ENCODE measurements around the gene PUS3. TPM values are rescaled to one million over a fixed set of nuclear protein-coding genes. Genes with fewer than 3 reads are reported as not detected.

Gene PUS3
- polyA plus RNA-seq, 3 donors: 2.0 to 5.3 (median 3.1) TPM

DNA sequence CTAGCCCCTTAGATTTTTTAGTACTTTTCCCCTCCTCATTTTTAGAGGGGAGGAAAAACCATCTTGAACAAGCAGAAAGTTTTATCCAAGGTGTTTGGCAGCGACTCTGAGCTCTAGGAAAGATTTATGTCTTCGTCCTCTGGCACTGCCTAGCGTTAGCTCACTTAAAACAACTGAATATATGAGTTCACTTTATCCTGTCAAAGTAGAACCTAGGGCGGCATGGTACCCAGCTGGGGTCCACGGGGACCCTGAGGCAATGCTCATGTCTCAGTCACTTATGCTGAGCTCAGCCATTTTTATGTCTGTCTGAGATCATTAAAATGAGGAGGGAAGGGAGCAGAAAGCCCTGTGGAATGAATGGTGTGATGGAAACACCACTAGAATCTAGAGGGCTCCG lies 28.7 kb upstream of the PUS3 start:
- no peak overlapping the region for H3K9ac ChIP-seq (ENCODE audit: insufficient read depth, low read length, poor library complexity, severe bottlenecking)
- H3K27ac ChIP-seq (ENCODE audit: low read depth in 1 of 2, low read length in 2 of 2): no peak overlapping the region
- Mint-ChIP-seq H3K27ac (no peak overlapping the region), H3K4me3 (no peak overlapping the region), H3K4me1 (peaks cover 12% of the 10 kb centered on the region), H3K36me3 (no peaks in the 10 kb centered on the region), H3K9me3 (peaks cover 0 to 2% (median 0%) of the 10 kb centered on the region in 7 donors), H3K27me3 (ENCODE audit: low read depth in 3 of 3) (peaks cover 0 to 3% (median 1%) of the 10 kb centered on the region in 3 donors)
- no peak overlapping the region for H3K4me3 ChIP-seq (replicated peaks in 1 of 3; ENCODE audit: low read depth in 2 of 3, low read length in 3 of 3)
- no peaks in the 10 kb centered on the region for H4K20me1 ChIP-seq (ENCODE audit: insufficient read depth, low read length)
- no peaks in the 10 kb centered on the region for H3K9me3 ChIP-seq (replicated peaks in 1 of 2; ENCODE audit: control insufficient read depth in 1 of 2, insufficient read depth in 1 of 2, low read length in 2 of 2)
- H3K79me2 ChIP-seq (ENCODE audit: insufficient read depth, low read length): no peaks in the 10 kb centered on the region
- H3K27me3 ChIP-seq (ENCODE audit: control insufficient read depth in 2 of 2, insufficient read depth in 2 of 2, low read length in 2 of 2): no peaks in the 10 kb centered on the region
- peaks cover 9 to 10% of the 10 kb centered on the region in 2 donors for H3K4me1 ChIP-seq (ENCODE audit: control insufficient read depth in 1 of 2, insufficient read depth in 2 of 2, low read length in 2 of 2)
- DNase-seq: no peak
- H2AFZ ChIP-seq (ENCODE audit: insufficient read depth, low read depth, low read length, poor library complexity, severe bottlenecking): no peak overlapping the region
- WGBS (ENCODE audit: insufficient coverage): 87% methylated on average over 5 of the region's 6 CpGs
- TF ChIP-seq, protein P1, sequence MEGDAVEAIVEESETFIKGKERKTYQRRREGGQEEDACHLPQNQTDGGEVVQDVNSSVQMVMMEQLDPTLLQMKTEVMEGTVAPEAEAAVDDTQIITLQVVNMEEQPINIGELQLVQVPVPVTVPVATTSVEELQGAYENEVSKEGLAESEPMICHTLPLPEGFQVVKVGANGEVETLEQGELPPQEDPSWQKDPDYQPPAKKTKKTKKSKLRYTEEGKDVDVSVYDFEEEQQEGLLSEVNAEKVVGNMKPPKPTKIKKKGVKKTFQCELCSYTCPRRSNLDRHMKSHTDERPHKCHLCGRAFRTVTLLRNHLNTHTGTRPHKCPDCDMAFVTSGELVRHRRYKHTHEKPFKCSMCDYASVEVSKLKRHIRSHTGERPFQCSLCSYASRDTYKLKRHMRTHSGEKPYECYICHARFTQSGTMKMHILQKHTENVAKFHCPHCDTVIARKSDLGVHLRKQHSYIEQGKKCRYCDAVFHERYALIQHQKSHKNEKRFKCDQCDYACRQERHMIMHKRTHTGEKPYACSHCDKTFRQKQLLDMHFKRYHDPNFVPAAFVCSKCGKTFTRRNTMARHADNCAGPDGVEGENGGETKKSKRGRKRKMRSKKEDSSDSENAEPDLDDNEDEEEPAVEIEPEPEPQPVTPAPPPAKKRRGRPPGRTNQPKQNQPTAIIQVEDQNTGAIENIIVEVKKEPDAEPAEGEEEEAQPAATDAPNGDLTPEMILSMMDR (IDR thresholded peaks at IDR 0.05): no peak
- no peak overlapping the region for H3K4me2 ChIP-seq (replicated peaks; ENCODE audit: extremely low read depth, low read length, poor library complexity, severe bottlenecking)
- intact Hi-C loops (cut with micrococcal nuclease): no loop called here
- no peaks in the 10 kb centered on the region for H3K36me3 ChIP-seq (replicated peaks in 1 of 2; ENCODE audit: control insufficient read depth in 1 of 2, insufficient read depth in 2 of 2, low read length in 2 of 2)

DNA sequence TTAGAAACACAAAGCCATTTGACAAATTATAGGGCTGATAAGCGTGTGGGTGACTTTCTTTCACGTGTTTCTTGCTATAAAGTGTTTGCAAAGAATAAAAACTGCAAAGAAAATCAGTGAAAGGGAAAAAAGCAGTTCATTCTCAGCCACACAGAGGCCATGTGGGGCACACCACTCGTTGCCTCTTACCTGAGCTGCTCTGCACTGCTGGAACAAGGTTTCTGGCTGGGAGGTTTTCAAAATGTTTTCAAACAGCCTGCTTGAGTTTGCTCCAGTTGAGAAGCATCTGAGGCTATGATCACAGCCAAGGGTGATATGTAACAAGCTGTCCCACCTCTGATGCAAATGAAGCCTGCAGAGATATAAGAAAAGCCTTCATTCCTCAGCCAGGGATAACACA lies 28.1 kb upstream of the PUS3 start:
- H2AFZ ChIP-seq (ENCODE audit: insufficient read depth, low read depth, low read length, poor library complexity, severe bottlenecking): peak overlapping the region; percentile 11
- no peaks in the 10 kb centered on the region for H4K20me1 ChIP-seq (ENCODE audit: insufficient read depth, low read length)
- TF ChIP-seq, protein P1 (IDR thresholded peaks at IDR 0.05): no peak
- H3K9ac ChIP-seq (ENCODE audit: insufficient read depth, low read length, poor library complexity, severe bottlenecking): no peak overlapping the region
- peaks cover 0 to 2% (median 0%) of the 10 kb centered on the region in 7 donors for H3K9me3 Mint-ChIP-seq
- intact Hi-C loops (cut with micrococcal nuclease): no loop called here
- H3K4me1 Mint-ChIP-seq: peaks cover 12% of the 10 kb centered on the region
- no peak overlapping the region for H3K27ac ChIP-seq (ENCODE audit: low read depth in 1 of 2, low read length in 2 of 2)
- H3K4me3 Mint-ChIP-seq: no peak overlapping the region
- H3K27me3 Mint-ChIP-seq (ENCODE audit: low read depth in 3 of 3): peaks cover 0 to 3% (median 1%) of the 10 kb centered on the region in 3 donors
- H3K4me1 ChIP-seq (ENCODE audit: control insufficient read depth in 1 of 2, insufficient read depth in 2 of 2, low read length in 2 of 2): peaks cover 9 to 10% of the 10 kb centered on the region in 2 donors
- WGBS (ENCODE audit: insufficient coverage): 84% methylated on average over 3 of the region's 3 CpGs
- no peaks in the 10 kb centered on the region for H3K27me3 ChIP-seq (ENCODE audit: control insufficient read depth in 2 of 2, insufficient read depth in 2 of 2, low read length in 2 of 2)
- no peaks in the 10 kb centered on the region for H3K36me3 Mint-ChIP-seq
- H3K27ac Mint-ChIP-seq: no peak overlapping the region
- no peaks in the 10 kb centered on the region for H3K79me2 ChIP-seq (ENCODE audit: insufficient read depth, low read length)
- no peak for DNase-seq
- H3K36me3 ChIP-seq (replicated peaks in 1 of 2; ENCODE audit: control insufficient read depth in 1 of 2, insufficient read depth in 2 of 2, low read length in 2 of 2): no peaks in the 10 kb centered on the region
- no peak overlapping the region for H3K4me2 ChIP-seq (replicated peaks; ENCODE audit: extremely low read depth, low read length, poor library complexity, severe bottlenecking)
- no peaks in the 10 kb centered on the region for H3K9me3 ChIP-seq (replicated peaks in 1 of 2; ENCODE audit: control insufficient read depth in 1 of 2, insufficient read depth in 1 of 2, low read length in 2 of 2)
- no peak overlapping the region for H3K4me3 ChIP-seq (replicated peaks in 1 of 3; ENCODE audit: low read depth in 2 of 3, low read length in 3 of 3)

Measured in CD14-positive monocyte (primary cell).